ENCODE data around the gene FBXO22. TPM values are rescaled to one million over a fixed set of nuclear protein-coding genes. Genes with fewer than 3 reads are reported as not detected.

The FBXO22 gene
- total RNA-seq, 1 donor: 45.8 TPM

DNA sequence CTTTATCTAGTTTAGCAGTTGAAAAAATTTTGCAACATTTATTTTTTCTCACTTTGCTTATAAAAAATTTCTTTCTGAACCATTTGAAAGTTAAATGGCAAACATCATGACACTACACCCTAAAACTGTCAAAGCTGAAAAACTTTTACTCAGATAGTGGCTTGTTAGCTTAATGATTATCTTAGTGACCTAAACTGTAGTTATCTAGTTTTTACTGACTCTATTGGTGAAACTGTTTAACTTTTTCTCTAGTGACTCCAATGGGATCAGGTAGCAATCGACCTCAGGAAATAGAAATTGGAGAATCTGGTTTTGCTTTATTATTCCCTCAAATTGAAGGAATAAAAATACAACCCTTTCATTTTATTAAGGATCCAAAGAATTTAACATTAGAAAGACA lies 13.3 kb downstream of the FBXO22 start:
- no peak for DNase-seq (ENCODE audit: low read depth)
- TF ChIP-seq, protein P1, sequence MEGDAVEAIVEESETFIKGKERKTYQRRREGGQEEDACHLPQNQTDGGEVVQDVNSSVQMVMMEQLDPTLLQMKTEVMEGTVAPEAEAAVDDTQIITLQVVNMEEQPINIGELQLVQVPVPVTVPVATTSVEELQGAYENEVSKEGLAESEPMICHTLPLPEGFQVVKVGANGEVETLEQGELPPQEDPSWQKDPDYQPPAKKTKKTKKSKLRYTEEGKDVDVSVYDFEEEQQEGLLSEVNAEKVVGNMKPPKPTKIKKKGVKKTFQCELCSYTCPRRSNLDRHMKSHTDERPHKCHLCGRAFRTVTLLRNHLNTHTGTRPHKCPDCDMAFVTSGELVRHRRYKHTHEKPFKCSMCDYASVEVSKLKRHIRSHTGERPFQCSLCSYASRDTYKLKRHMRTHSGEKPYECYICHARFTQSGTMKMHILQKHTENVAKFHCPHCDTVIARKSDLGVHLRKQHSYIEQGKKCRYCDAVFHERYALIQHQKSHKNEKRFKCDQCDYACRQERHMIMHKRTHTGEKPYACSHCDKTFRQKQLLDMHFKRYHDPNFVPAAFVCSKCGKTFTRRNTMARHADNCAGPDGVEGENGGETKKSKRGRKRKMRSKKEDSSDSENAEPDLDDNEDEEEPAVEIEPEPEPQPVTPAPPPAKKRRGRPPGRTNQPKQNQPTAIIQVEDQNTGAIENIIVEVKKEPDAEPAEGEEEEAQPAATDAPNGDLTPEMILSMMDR (IDR thresholded peaks at IDR 0.05; ENCODE audit: insufficient read depth, low read depth, low read length): no peak
- no peak overlapping the region for H3K4me3 ChIP-seq (ENCODE audit: low read depth, low read length)

DNA sequence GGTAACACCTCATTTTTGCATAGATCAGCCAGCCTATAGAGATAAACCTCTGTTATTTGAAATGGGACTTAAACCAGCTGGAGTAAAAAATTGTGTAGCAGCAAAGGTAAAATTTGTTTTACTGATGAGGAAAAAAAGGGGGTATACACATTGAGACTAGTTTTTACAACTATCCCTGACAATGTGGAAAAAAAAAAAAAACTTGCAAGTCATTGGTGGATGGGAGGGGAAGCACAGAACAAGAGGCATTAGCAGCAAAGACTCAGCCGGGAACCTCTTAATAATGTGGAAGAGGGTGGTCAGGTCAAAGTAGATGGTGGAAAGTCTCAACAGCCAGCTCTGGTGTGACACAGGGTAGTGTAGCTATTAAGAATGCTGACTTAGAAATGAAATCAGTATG lies 14.5 kb downstream of the FBXO22 start:
- no peak overlapping the region for H3K4me3 ChIP-seq (ENCODE audit: low read depth, low read length)
- DNase-seq (ENCODE audit: low read depth): no peak
- TF ChIP-seq, protein P1 (IDR thresholded peaks at IDR 0.05; ENCODE audit: insufficient read depth, low read depth, low read length): no peak

DNA sequence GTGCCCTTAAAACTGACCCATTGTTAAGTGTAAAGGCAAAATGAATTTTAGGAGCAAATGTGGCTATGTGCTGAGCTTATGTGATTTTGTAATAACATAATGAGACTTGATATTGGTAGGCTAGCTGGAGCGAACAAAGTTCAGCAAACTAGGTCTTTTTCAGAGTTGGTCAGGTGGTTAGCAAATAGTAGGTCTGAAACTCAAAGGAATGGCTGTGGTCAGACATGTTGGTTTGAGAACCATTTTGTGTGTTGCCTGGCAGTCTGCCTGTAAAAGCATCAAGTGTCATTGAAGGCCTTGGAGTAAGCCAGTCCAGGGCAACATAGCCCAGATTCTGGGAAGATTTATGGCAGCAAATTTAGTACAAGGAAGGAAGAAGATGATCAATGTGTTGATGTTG lies 16.4 kb downstream of the FBXO22 start:
- no peak overlapping the region for H3K4me3 ChIP-seq (ENCODE audit: low read depth, low read length)
- no peak for DNase-seq (ENCODE audit: low read depth)
- TF ChIP-seq, protein P1 (IDR thresholded peaks at IDR 0.05; ENCODE audit: insufficient read depth, low read depth, low read length): no peak

DNA sequence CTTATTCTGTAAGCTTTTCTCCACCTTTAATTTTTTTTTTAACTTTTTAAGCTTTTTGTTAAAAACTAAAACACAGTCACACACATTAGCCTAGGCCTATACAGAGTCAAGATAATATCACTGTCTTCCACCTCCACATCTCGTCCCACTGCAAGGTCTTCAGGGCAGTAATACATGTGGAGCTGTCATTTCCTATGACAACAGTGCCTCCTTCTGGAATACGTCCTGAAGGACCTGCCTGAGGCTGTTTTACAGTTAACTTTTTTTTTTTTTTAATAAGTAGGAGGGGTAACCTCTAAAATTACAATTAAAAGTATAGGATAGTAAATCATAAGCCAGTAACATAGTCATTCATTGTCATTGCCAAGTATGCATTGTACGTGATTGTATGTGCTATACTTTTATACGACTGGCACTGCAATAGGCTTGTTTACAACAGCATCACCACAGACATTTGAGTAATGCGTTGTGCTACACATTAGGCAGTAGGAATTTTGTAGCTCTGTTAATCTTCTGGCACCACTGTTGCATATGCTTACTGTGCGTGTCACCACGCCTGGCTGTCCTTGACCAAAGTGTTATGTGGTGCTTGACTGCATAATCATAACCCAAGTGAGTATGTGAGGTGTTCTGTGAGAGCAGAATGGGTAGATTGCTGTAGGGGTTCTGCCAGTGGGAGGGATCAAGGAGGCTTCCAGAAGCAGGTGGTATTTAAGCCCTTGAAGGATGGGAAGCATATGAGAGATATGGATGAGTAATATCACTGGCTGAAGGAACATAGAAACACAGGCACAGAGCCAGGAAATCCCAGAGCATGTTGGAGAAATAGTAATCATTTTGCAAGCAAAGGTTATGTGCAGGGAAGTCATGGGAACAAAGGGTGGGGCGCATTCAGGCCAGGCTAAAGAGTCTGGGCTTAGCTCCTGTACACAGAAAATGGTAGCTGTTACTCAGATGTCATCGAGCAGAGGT lies 18.3 kb downstream of the FBXO22 start:
- peak; percentile 98 for DNase-seq (ENCODE audit: low read depth)
- H3K4me3 ChIP-seq (ENCODE audit: low read depth, low read length): no peak overlapping the region
- TF ChIP-seq, protein P1 (IDR thresholded peaks at IDR 0.05; ENCODE audit: insufficient read depth, low read depth, low read length): peak; percentile 53

DNA sequence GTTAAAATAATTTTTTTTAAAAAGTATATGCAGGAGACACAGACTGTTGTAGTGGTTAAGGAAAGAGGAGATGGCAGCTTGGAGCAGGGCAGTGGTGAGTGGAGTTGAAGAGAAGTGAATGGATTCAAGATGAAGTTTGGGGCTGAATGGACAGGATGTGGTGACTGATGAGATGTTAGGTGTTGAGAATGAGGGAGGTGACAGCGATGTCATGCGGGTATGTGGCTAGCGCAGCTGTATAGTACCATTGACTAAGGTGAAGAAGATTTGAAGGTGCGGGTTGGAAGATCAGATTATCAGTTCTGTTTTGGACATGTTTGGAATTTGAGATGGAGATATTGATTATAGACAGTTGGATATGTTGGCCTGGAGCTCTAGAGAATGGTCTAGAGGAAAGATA lies 20.1 kb downstream of the FBXO22 start:
- H3K4me3 ChIP-seq (ENCODE audit: low read depth, low read length): no peak overlapping the region
- TF ChIP-seq, protein P1 (IDR thresholded peaks at IDR 0.05; ENCODE audit: insufficient read depth, low read depth, low read length): no peak
- no peak for DNase-seq (ENCODE audit: low read depth)

DNA sequence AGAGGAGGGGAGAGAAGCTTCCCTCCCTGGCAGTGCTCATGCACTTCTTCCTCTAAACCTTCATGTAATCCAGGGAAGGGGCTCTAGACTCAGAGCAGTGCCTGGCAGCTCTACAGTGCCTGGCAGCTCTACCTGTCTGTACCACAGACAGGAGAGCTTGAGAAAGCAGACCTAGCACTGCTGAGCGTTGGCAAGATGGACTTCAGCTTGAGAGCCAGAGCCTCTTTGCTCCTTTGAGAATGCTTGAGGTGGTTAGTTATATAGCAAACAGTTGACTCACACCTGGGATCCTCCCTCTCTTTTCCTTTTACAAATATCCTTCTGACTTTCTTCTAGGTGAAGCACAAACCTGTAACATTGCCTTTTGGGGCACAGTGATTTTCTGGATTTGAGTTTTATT lies 20.9 kb downstream of the FBXO22 start:
- TF ChIP-seq, protein P1 (IDR thresholded peaks at IDR 0.05; ENCODE audit: insufficient read depth, low read depth, low read length): no peak
- no peak for DNase-seq (ENCODE audit: low read depth)
- no peak overlapping the region for H3K4me3 ChIP-seq (ENCODE audit: low read depth, low read length)
